ENCODE data around the gene RPN2.

DNA sequence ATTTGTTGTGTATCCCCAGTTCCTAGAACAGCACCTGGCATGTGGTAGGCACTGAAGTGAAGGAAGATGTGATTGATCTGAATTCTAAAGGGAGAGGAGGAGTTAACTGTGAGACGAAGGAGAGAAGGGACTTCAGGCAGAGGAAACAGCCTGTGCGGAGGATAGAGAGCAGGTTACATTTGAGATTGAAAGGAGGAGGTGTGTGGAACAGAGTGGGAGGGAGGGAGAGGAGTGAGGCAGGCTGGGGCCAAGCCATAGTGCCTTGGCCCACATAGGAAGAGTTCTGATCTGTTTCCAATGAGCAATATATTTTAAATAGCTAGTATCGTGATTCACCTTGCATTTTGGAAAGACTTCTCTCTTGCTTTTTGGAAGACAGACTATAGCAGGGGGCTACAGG is 14.1 kb downstream of the RPN2 start:
- TF ChIP-seq, protein P1, sequence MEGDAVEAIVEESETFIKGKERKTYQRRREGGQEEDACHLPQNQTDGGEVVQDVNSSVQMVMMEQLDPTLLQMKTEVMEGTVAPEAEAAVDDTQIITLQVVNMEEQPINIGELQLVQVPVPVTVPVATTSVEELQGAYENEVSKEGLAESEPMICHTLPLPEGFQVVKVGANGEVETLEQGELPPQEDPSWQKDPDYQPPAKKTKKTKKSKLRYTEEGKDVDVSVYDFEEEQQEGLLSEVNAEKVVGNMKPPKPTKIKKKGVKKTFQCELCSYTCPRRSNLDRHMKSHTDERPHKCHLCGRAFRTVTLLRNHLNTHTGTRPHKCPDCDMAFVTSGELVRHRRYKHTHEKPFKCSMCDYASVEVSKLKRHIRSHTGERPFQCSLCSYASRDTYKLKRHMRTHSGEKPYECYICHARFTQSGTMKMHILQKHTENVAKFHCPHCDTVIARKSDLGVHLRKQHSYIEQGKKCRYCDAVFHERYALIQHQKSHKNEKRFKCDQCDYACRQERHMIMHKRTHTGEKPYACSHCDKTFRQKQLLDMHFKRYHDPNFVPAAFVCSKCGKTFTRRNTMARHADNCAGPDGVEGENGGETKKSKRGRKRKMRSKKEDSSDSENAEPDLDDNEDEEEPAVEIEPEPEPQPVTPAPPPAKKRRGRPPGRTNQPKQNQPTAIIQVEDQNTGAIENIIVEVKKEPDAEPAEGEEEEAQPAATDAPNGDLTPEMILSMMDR (IDR thresholded peaks at IDR 0.05) = no peak
- TF ChIP-seq POLR2A (IDR thresholded peaks at IDR 0.05) = no peak

Measured in heart left ventricle (tissue), 13 donors.